OCI-LY1 (cell line): ENCODE measurements around the gene COLGALT1.

Source experiments
- CTCF ChIP-seq: fragments of 200-600 bp; sonication (generic), shearing (Covaris generic); IDR thresholded peaks from 2 replicates; pipeline ENCODE4 v1.5.1; 2017; ENCODE audit warnings: mild to moderate bottlenecking, antibody characterized with exemption, low read length, moderate library complexity, mixed read lengths
- EZH2 ChIP-seq: fragments of 200-600 bp; sonication (generic), shearing (Covaris generic); IDR thresholded peaks from 2 replicates; pipeline ENCODE4 v1.8.0; 2017; ENCODE audit warnings: borderline replicate concordance, mixed run types, mild to moderate bottlenecking, antibody characterized with exemption, low read length, moderate library complexity, mixed read lengths

DNA sequence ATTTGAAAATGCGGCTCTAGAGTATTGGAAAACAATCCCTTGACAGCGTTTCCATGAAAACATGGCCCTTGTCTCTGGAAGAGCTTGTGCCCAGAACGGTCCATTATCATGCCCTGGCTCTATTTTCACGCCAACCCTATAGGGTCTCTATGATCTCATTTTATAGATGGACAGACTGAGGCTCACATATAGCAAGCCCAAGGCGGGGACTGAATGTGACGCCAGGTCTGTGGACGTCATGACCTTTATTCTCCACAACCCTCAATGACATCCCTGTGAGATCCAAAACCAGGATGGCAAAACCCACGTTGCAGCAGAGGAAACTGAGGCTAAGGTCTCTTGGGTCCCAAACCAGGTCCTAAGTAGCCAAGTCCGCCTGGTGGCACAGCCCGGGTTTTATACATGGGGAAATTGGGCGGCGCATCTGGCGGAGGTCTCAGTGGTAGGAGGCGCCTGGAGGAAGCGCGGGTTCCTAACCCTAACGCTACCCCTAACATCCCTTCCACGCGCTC is 425 bp upstream of the COLGALT1 start:
- TF ChIP-seq EZH2 (no peak), CTCF (no peak)
